Mucosa of stomach (tissue), 1 donor: ENCODE data around the gene ACAA1.
"Not testable (repeated sequence)": the region's sequence is repeated elsewhere in the genome, so short reads cannot be mapped to it uniquely, and the experiment has no call there.

Experiments used
- H3K27me3 ChIP-seq: one replicate; pipeline ENCODE4 v1.7.0; 2013; ENCODE audit warnings: mild to moderate bottlenecking, low read length; ENCODE audit not compliant: control insufficient read depth, insufficient read depth
- H3K36me3 ChIP-seq: one replicate; pipeline ENCODE4 v1.7.0; 2013; ENCODE audit warnings: low read length; ENCODE audit not compliant: control insufficient read depth, insufficient read depth
- H3K4me1 ChIP-seq: one replicate; pipeline ENCODE4 v1.7.0; 2013; ENCODE audit warnings: mild to moderate bottlenecking, low read length; ENCODE audit not compliant: control insufficient read depth, insufficient read depth
- H3K4me3 ChIP-seq: one replicate; pipeline ENCODE4 v1.7.0; 2013; ENCODE audit warnings: low read length
- H3K9ac ChIP-seq: one replicate; pipeline ENCODE4 v1.7.0; 2013; ENCODE audit warnings: mild to moderate bottlenecking, low read length, moderate library complexity
- H3K9me3 ChIP-seq: one replicate; pipeline ENCODE4 v1.7.0; 2013; ENCODE audit warnings: mild to moderate bottlenecking, low read length, moderate library complexity; ENCODE audit not compliant: control insufficient read depth
- donor health status: Pancreatic carcinoma.

The ACAA1 gene

GRCh38 chr3:38101811-38102443 lies 35.0 kb downstream of the ACAA1 start:
- peaks cover 7% of the 10 kb centered on the region for H3K27me3 ChIP-seq
- no peaks in the 10 kb centered on the region for H3K9me3 ChIP-seq
- H3K4me3 ChIP-seq: no peak overlapping the region
- no peak overlapping the region for H3K9ac ChIP-seq
- no peaks in the 10 kb centered on the region for H3K36me3 ChIP-seq
- H3K4me1 ChIP-seq: no peaks in the 10 kb centered on the region

GRCh38 chr3:38100498-38100897 lies 36.4 kb downstream of the ACAA1 start:
- Histone ChIP-seq H3K9me3 (no peaks in the 10 kb centered on the region), H3K4me3 (no peak overlapping the region), H3K9ac (no peak overlapping the region), H3K27me3 (peaks cover 7% of the 10 kb centered on the region), H3K36me3 (no peaks in the 10 kb centered on the region), H3K4me1 (no peaks in the 10 kb centered on the region)

- Histone ChIP-seq H3K9me3 (no peaks in the 10 kb centered on the region), H3K4me1 (no peaks in the 10 kb centered on the region), H3K9ac (no peak overlapping the region), H3K27me3 (peaks cover 7% of the 10 kb centered on the region), H3K4me3 (no peak overlapping the region), H3K36me3 (no peaks in the 10 kb centered on the region)
Measured at GRCh38 chr3:38099518-38099917, 37.4 kb downstream of the ACAA1 start.

GRCh38 chr3:38098376-38098723 lies 38.6 kb downstream of the ACAA1 start:
- H3K4me1 ChIP-seq: no peaks in the 10 kb centered on the region
- H3K4me3 ChIP-seq: no peak overlapping the region
- H3K9me3 ChIP-seq: no peaks in the 10 kb centered on the region
- no peaks in the 10 kb centered on the region for H3K36me3 ChIP-seq
- H3K9ac ChIP-seq: no peak overlapping the region
- peaks cover 7% of the 10 kb centered on the region for H3K27me3 ChIP-seq

GRCh38 chr3:38097446-38098375 lies 39.2 kb downstream of the ACAA1 start:
- H3K27me3 ChIP-seq: peaks cover 7% of the 10 kb centered on the region
- H3K36me3 ChIP-seq: no peaks in the 10 kb centered on the region
- no peak overlapping the region for H3K9ac ChIP-seq
- H3K4me3 ChIP-seq: no peak overlapping the region
- no peaks in the 10 kb centered on the region for H3K4me1 ChIP-seq
- no peaks in the 10 kb centered on the region for H3K9me3 ChIP-seq

GRCh38 chr3:38095669-38096483 lies 41.1 kb downstream of the ACAA1 start:
- Histone ChIP-seq H3K4me3 (no peak overlapping the region), H3K27me3 (peaks cover 7% of the 10 kb centered on the region), H3K4me1 (no peaks in the 10 kb centered on the region), H3K36me3 (no peaks in the 10 kb centered on the region), H3K9ac (no peak overlapping the region), H3K9me3 (no peaks in the 10 kb centered on the region)

GRCh38 chr3:38094999-38095398 lies 41.9 kb downstream of the ACAA1 start:
- no peak overlapping the region for H3K9ac ChIP-seq
- H3K4me3 ChIP-seq: no peak overlapping the region
- peaks cover 7% of the 10 kb centered on the region for H3K27me3 ChIP-seq
- H3K36me3 ChIP-seq: no peaks in the 10 kb centered on the region
- no peaks in the 10 kb centered on the region for H3K4me1 ChIP-seq
- H3K9me3 ChIP-seq: no peaks in the 10 kb centered on the region

GRCh38 chr3:38090453-38090852 lies 46.5 kb downstream of the ACAA1 start:
- no peaks in the 10 kb centered on the region for H3K27me3 ChIP-seq
- no peaks in the 10 kb centered on the region for H3K9me3 ChIP-seq
- no peaks in the 10 kb centered on the region for H3K4me1 ChIP-seq
- no peak overlapping the region for H3K4me3 ChIP-seq
- no peak overlapping the region for H3K9ac ChIP-seq
- H3K36me3 ChIP-seq: no peaks in the 10 kb centered on the region

GRCh38 chr3:38089163-38089562 lies 47.8 kb downstream of the ACAA1 start:
- Histone ChIP-seq H3K27me3 (no peaks in the 10 kb centered on the region), H3K4me3 (no peak overlapping the region), H3K36me3 (no peaks in the 10 kb centered on the region), H3K4me1 (no peaks in the 10 kb centered on the region), H3K9ac (no peak overlapping the region), H3K9me3 (no peaks in the 10 kb centered on the region)

- Histone ChIP-seq H3K27me3 (no peaks in the 10 kb centered on the region), H3K4me3 (no peak overlapping the region), H3K9me3 (no peaks in the 10 kb centered on the region), H3K36me3 (no peaks in the 10 kb centered on the region), H3K4me1 (no peaks in the 10 kb centered on the region), H3K9ac (no peak overlapping the region)
Measured at GRCh38 chr3:38088126-38089078, 48.5 kb downstream of the ACAA1 start.

- not testable (repeated sequence) for H3K9ac ChIP-seq, H3K36me3 ChIP-seq, H3K27me3 ChIP-seq, H3K4me3 ChIP-seq, H3K9me3 ChIP-seq, H3K4me1 ChIP-seq
Measured at GRCh38 chr3:38087278-38087677, 49.6 kb downstream of the ACAA1 start.
